HepG2 (cell line): Measurements from ENCODE around the gene TMUB1. TPM values are rescaled to one million over a fixed set of nuclear protein-coding genes. Genes with fewer than 3 reads are reported as not detected.

Experiments used
- KIAA2018 ChIP-seq: sonication (generic); formaldehyde crosslinking; IDR thresholded peaks from 2 replicates; pipeline ENCODE4 v1.5.0; 2020; ENCODE audit warnings: mild to moderate bottlenecking, missing genetic modification reagents, borderline replicate concordance
- MEIS1 ChIP-seq: sonication (generic); formaldehyde crosslinking; IDR thresholded peaks from 2 replicates; pipeline ENCODE4 v1.9.0; 2021; ENCODE audit warnings: mild to moderate bottlenecking, missing genetic modification reagents, moderate library complexity, borderline replicate concordance
- NRL ChIP-seq: sonication (generic); formaldehyde crosslinking; IDR thresholded peaks from 2 replicates; pipeline ENCODE4 v1.5.0; 2020; ENCODE audit warnings: missing genetic modification reagents, mild to moderate bottlenecking, moderate library complexity, borderline replicate concordance
- TERF1 ChIP-seq: sonication (generic); formaldehyde crosslinking; IDR thresholded peaks from 2 replicates; pipeline ENCODE4 v1.8.0; 2022; ENCODE audit warnings: mild to moderate bottlenecking, missing genetic modification reagents, moderate library complexity
- THAP7 ChIP-seq: sonication (generic); formaldehyde crosslinking; IDR thresholded peaks from 2 replicates; pipeline ENCODE4 v1.8.1; 2023; ENCODE audit warnings: mild to moderate bottlenecking, missing genetic modification reagents
- TIGD3 ChIP-seq: sonication (generic); formaldehyde crosslinking; IDR thresholded peaks from 2 replicates; pipeline ENCODE4 v1.5.1; 2020; ENCODE audit warnings: mild to moderate bottlenecking, missing genetic modification reagents, borderline replicate concordance
- ZC3H13 ChIP-seq: sonication (generic); formaldehyde crosslinking; IDR thresholded peaks from 2 replicates; pipeline ENCODE4 v1.8.1; 2023; ENCODE audit warnings: mild to moderate bottlenecking, missing genetic modification reagents, moderate library complexity
- ZFX ChIP-seq: sonication (generic); formaldehyde crosslinking; IDR thresholded peaks from 2 replicates; pipeline ENCODE4 v1.4.0; 2020; ENCODE audit warnings: mild to moderate bottlenecking, low read depth, missing genetic modification reagents, moderate library complexity
- ZNF251 ChIP-seq: sonication (generic); formaldehyde crosslinking; IDR thresholded peaks from 2 replicates; pipeline ENCODE4 v1.9.0; 2021; ENCODE audit warnings: mild to moderate bottlenecking, missing genetic modification reagents
- ZNF460 ChIP-seq: sonication (generic); formaldehyde crosslinking; IDR thresholded peaks from 2 replicates; pipeline ENCODE4 v1.5.1; 2020; ENCODE audit warnings: missing genetic modification reagents, mild to moderate bottlenecking, borderline replicate concordance
- ZNF468 ChIP-seq: sonication (generic); formaldehyde crosslinking; IDR thresholded peaks from 2 replicates; pipeline ENCODE4 v1.8.0; 2022; ENCODE audit warnings: mild to moderate bottlenecking, moderate library complexity, missing genetic modification reagents
- ZNF552 ChIP-seq: sonication (generic); formaldehyde crosslinking; IDR thresholded peaks from 2 replicates; pipeline ENCODE4 v1.9.0; 2022; ENCODE audit warnings: missing genetic modification reagents, mild to moderate bottlenecking, borderline replicate concordance
- ZNF616 ChIP-seq: sonication (generic); formaldehyde crosslinking; IDR thresholded peaks from 2 replicates; pipeline ENCODE4 v1.5.0; 2020; ENCODE audit warnings: low read depth, mild to moderate bottlenecking, missing genetic modification reagents
- ZNF652 ChIP-seq: IDR thresholded peaks from 2 replicates; pipeline ENCODE4 v1.6.1; 2016; ENCODE audit warnings: low read depth, borderline replicate concordance
- ZNF747 ChIP-seq: sonication (generic); formaldehyde crosslinking; IDR thresholded peaks from 2 replicates; pipeline ENCODE4 v1.8.1; 2023; ENCODE audit warnings: missing genetic modification reagents, mild to moderate bottlenecking, borderline replicate concordance
- ZNF839 ChIP-seq: sonication (generic); formaldehyde crosslinking; IDR thresholded peaks from 2 replicates; pipeline ENCODE4 v1.4.0; 2020; ENCODE audit warnings: missing genetic modification reagents, mild to moderate bottlenecking, borderline replicate concordance
- ZNF883 ChIP-seq: sonication (generic); formaldehyde crosslinking; IDR thresholded peaks from 2 replicates; pipeline ENCODE4 v1.5.1; 2020; ENCODE audit warnings: mild to moderate bottlenecking, missing genetic modification reagents; ENCODE audit errors: not compliant biosample characterization
- polyA plus RNA-seq, 8 experiments: library from polyadenylated mRNA; depleted of rRNA in 3 of 8; stranded (reverse) in 7 of 8; unstranded in 1 of 8; fragments of >200 nt; fragmentation: Illumina TruSeq in 4 of 8; extraction: Trizol in 4 of 8; gene quantifications; 2 replicates each; pipeline versions ENCODE4 v1.2.1 to v1.2.3, GENCODE V29; 2011 to 2016; ENCODE audit warnings: low read depth in 4 of 8, missing spikeins in 1 of 8, mixed read lengths in 1 of 8; ENCODE audit not compliant: insufficient read depth in 1 of 8
- total RNA-seq, 5 experiments: library from RNA; depleted of rRNA; stranded (reverse); fragments of >200 nt; fragmentation: Illumina TruSeq; extraction: Trizol; gene quantifications; 2 replicates each; pipeline ENCODE4 v1.2.3, GENCODE V29; 2016; ENCODE audit warnings: low read depth in 1 of 5

Gene TMUB1
- total and polyA plus RNA-seq, 2 of the 13 experiments (the other 11 are each of a cell fraction or from before 2014, with no cell fraction given): 44.8 to 51.6 TPM

GRCh38 chr7:151080067-151080521 lies 3.2 kb downstream of the TMUB1 start (continued):
- TF ChIP-seq THAP7 (CRISPR knock-in tag): 0 out of 2 replicates have a peak, but pooled peaks have one; percentile 3
- 0 out of 2 replicates have a peak, but pooled peaks have one; percentile 17 for TF ChIP-seq TERF1 (CRISPR knock-in tag)
- 0 out of 2 replicates have a peak, but pooled peaks have one; percentile 54 for TF ChIP-seq ZNF552
- no peak for TF ChIP-seq ZFX
- no peak for TF ChIP-seq NRL
- peak; percentile 67; the same call in 1 of the 2 replicates for TF ChIP-seq ZNF468
- TF ChIP-seq MEIS1 (CRISPR knock-in tag): no peak
- TF ChIP-seq ZNF839 (CRISPR knock-in tag): 0 out of 2 replicates have a peak, but pooled peaks have one; percentile 44
- TF ChIP-seq ZNF460 (CRISPR knock-in tag): no peak
- no peak for TF ChIP-seq TIGD3 (CRISPR knock-in tag)
- TF ChIP-seq ZC3H13 (CRISPR knock-in tag): no peak; the same call in 1 of the 2 replicates
- TF ChIP-seq ZNF251 (CRISPR knock-in tag): 0 out of 2 replicates have a peak, but pooled peaks have one; percentile 36
- 0 out of 2 replicates have a peak, but pooled peaks have one; percentile 33 for TF ChIP-seq KIAA2018 (CRISPR knock-in tag)
- no peak for TF ChIP-seq ZNF747 (CRISPR knock-in tag)
- 0 out of 2 replicates have a peak, but pooled peaks have one; percentile 9 for TF ChIP-seq ZNF616 (CRISPR knock-in tag)
- TF ChIP-seq ZNF652: peak; percentile 97
- TF ChIP-seq ZNF883 (CRISPR knock-in tag): peak; percentile 48
